SK-N-SH (cell line): ENCODE data around the gene ABCC2. TPM values are rescaled to one million over a fixed set of nuclear protein-coding genes. Genes with fewer than 3 reads are reported as not detected.

Experiments used
- CTCF ChIA-PET: fragments of 300-600, 350-600 bp; formaldehyde crosslinking; extraction: SDS; loops from one replicate; lab custom pipeline; 2021; lab: Yijun Ruan, JAX
- POLR2A ChIA-PET: fragments of 350-600 bp; sonication (Branson Sonifier 250); formaldehyde crosslinking; extraction: SDS; loops from one replicate; lab custom pipeline; 2020; ENCODE audit warnings: antibody characterized with exemption, inconsistent platforms; lab: Yijun Ruan, JAX
- DNase-seq: peaks from one replicate; pipeline ENCODE4 v3.0.0; 2012
- H2AFZ ChIP-seq: fragments of 200-600 bp; sonication (generic); 2 replicates; pipeline ENCODE4 v1.8.1; 2016; ENCODE audit warnings: antibody characterized with exemption, mild to moderate bottlenecking, low read depth
- H3F3A ChIP-seq: fragments of 200-600 bp; sonication (generic); replicated peaks from 2 replicates; pipeline ENCODE3; 2016; ENCODE audit warnings: antibody characterized with exemption, mild to moderate bottlenecking; ENCODE audit not compliant: insufficient read depth
- H3K27ac ChIP-seq, 2 experiments: fragments of 200-500 bp in 1 of 2; fragments of 200-600 bp in 1 of 2; sonication (Bioruptor generic) in 1 of 2; sonication (generic), shearing (Covaris generic) in 1 of 2; 2 replicates each; pipeline versions ENCODE4 v1.5.1 to v1.6.1; 2014 to 2016; ENCODE audit warnings: low read depth in 2 of 2, inconsistent platforms in 1 of 2, low read length in 1 of 2, mild to moderate bottlenecking in 1 of 2, mixed read lengths in 1 of 2
- H3K27me3 ChIP-seq: fragments of 200-600 bp; sonication (generic), shearing (Covaris generic); 2 replicates; pipeline ENCODE4 v1.6.1; 2016; ENCODE audit warnings: mixed run types; ENCODE audit not compliant: insufficient read depth
- H3K36me3 ChIP-seq, 2 experiments: fragments of 200-500 bp in 1 of 2; fragments of 200-600 bp in 1 of 2; sonication (Bioruptor generic) in 1 of 2; sonication (generic) in 1 of 2; replicated peaks in 1 of 2; 2 replicates each; pipeline versions ENCODE3 to v1.5.1; 2014 to 2016; ENCODE audit warnings: low read length in 1 of 2, mild to moderate bottlenecking in 1 of 2; ENCODE audit not compliant: insufficient read depth in 2 of 2, control insufficient read depth in 1 of 2
- H3K4me1 ChIP-seq, 2 experiments: fragments of 200-500 bp in 1 of 2; fragments of 200-600 bp in 1 of 2; sonication (Bioruptor generic) in 1 of 2; sonication (generic), shearing (Covaris generic) in 1 of 2; 2 replicates each; pipeline versions ENCODE4 v1.5.1 to v1.6.1; 2014 to 2016; ENCODE audit warnings: low read depth in 1 of 2, low read length in 1 of 2, mixed run types in 1 of 2; ENCODE audit not compliant: insufficient read depth in 2 of 2, control insufficient read depth in 1 of 2
- H3K4me2 ChIP-seq: fragments of 200-600 bp; sonication (generic), shearing (Covaris generic); 2 replicates; pipeline ENCODE4 v1.6.1; 2017; ENCODE audit warnings: mixed run types
- H3K4me3 ChIP-seq, 2 experiments: fragments of 200-500 bp in 1 of 2; fragments of 200-600 bp in 1 of 2; sonication (Bioruptor generic) in 1 of 2; sonication (generic), shearing (Covaris generic) in 1 of 2; 2 replicates each; pipeline versions ENCODE4 v1.5.1 to v1.8.1; 2014 to 2016; ENCODE audit warnings: low read depth in 2 of 2, inconsistent platforms in 1 of 2, low read length in 1 of 2, mild to moderate bottlenecking in 1 of 2, mixed read lengths in 1 of 2, moderate library complexity in 1 of 2
- H3K79me2 ChIP-seq: fragments of 200-600 bp; sonication (generic); 2 replicates; pipeline ENCODE4 v1.8.1; 2017; ENCODE audit warnings: mild to moderate bottlenecking; ENCODE audit not compliant: insufficient read depth
- H3K9ac ChIP-seq: fragments of 200-600 bp; sonication (generic); 2 replicates; pipeline ENCODE4 v1.6.1; 2017; ENCODE audit warnings: mixed run types
- H3K9me2 ChIP-seq: fragments of 200-600 bp; sonication (generic); 2 replicates; pipeline ENCODE4 v1.6.1; 2017; ENCODE audit warnings: mixed run types
- H3K9me3 ChIP-seq: fragments of 200-600 bp; sonication (generic); 2 replicates; pipeline ENCODE4 v1.6.1; 2017; ENCODE audit warnings: mixed run types, mild to moderate bottlenecking, moderate library complexity
- H4K20me1 ChIP-seq: fragments of 200-600 bp; sonication (generic); 2 replicates; pipeline ENCODE4 v1.6.1; 2017; ENCODE audit warnings: mild to moderate bottlenecking, mixed run types; ENCODE audit not compliant: insufficient read depth
- ELF1 ChIP-seq: IDR thresholded peaks from 2 replicates; pipeline ENCODE4 v1.4.0; 2012
- EZH2phosphoT487 ChIP-seq: fragments of 200-600 bp; sonication (generic); IDR thresholded peaks from 2 replicates; pipeline ENCODE4 v1.6.1; 2017; ENCODE audit warnings: low read depth, mixed run types, mild to moderate bottlenecking, antibody characterized with exemption, moderate library complexity, borderline replicate concordance
- FOSL2 ChIP-seq: IDR thresholded peaks from 2 replicates; pipeline ENCODE4 v1.4.0; 2012; ENCODE audit warnings: low read depth, mild to moderate bottlenecking, moderate library complexity, borderline replicate concordance
- FOXM1 ChIP-seq: IDR thresholded peaks from 2 replicates; pipeline ENCODE4 v1.4.0; 2012; ENCODE audit warnings: low read depth, mild to moderate bottlenecking
- MEF2A ChIP-seq: IDR thresholded peaks from 2 replicates; pipeline ENCODE4 v1.4.0; 2012; ENCODE audit warnings: low read depth, borderline replicate concordance
- NRF1 ChIP-seq: IDR thresholded peaks from 2 replicates; pipeline ENCODE4 v1.6.1; 2012; ENCODE audit warnings: low read depth, mild to moderate bottlenecking, low read length
- RAD21 ChIP-seq: IDR thresholded peaks from 2 replicates; pipeline ENCODE4 v1.6.1; 2012; ENCODE audit warnings: mild to moderate bottlenecking, low read length
- RCOR1 ChIP-seq: fragments of 150-350 bp; IDR thresholded peaks from 2 replicates; pipeline ENCODE4 v1.6.1; 2017; ENCODE audit warnings: antibody characterized with exemption, low read length
- RXRA ChIP-seq: IDR thresholded peaks from 2 replicates; pipeline ENCODE4 v1.4.0; 2012; ENCODE audit warnings: low read depth, mild to moderate bottlenecking, borderline replicate concordance
- SIN3A ChIP-seq: IDR thresholded peaks from 2 replicates; pipeline ENCODE4 v1.6.1; 2012; ENCODE audit warnings: low read depth, mild to moderate bottlenecking, low read length, moderate library complexity, borderline replicate concordance
- TCF12 ChIP-seq: IDR thresholded peaks from 2 replicates; pipeline ENCODE4 v1.4.0; 2012
- WGBS: methylation state at CpG from one replicate; pipeline ENCODE4 v1.1.6; 2017; ENCODE audit warnings: low lambda C conversion rate; 5-methylcytosine and 5-hydroxymethylcytosine counted together
- polyA plus RNA-seq, 3 experiments: library from polyadenylated mRNA; depleted of rRNA; stranded (reverse); fragments of >200 nt; gene quantifications; 2 replicates each; pipeline ENCODE4 v1.2.3, GENCODE V29; 2012
- TF ChIP-seq, protein P1 (sequence below): IDR thresholded peaks from 2 replicates; pipeline ENCODE4 v1.4.0; 2012; ENCODE audit warnings: low read depth, borderline replicate concordance
- TF ChIP-seq, protein P2 (sequence below): fragments of 200-600 bp; sonication (generic); IDR thresholded peaks from 2 replicates; pipeline ENCODE4 v1.6.1; 2017; ENCODE audit warnings: antibody characterized with exemption, mild to moderate bottlenecking, moderate library complexity
- TF ChIP-seq, protein P3 (sequence below): IDR thresholded peaks from 2 replicates; pipeline ENCODE4 v1.4.0; 2012; ENCODE audit warnings: low read depth, borderline replicate concordance
- TF ChIP-seq, protein P4 (sequence below): fragments of 150-350 bp; IDR thresholded peaks from 2 replicates; pipeline ENCODE4 v1.6.1; 2016; ENCODE audit warnings: mild to moderate bottlenecking, low read depth, low read length

ABCC2 gene
- polyA plus RNA-seq, 1 of the 3 experiments (the other 2 are of a cell fraction): 0.48 TPM

DNA sequence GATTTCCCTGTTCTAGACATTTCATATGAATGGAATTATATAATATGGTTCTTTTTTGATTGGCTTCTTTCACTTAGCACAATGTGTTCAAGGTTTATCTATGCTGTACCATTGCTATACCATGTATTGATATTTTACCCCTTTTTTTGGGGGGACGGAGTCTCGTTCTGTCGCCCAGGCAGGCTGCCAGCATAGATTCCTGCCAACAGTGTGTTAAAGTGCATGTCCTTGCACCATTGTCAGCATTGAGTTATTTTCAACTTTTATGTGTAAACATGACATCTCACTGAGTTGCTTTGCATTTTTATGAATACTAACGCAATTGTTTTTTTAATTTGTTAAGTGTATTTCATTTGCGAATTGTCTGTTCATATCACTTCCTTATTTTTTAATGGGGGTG, 4.9 kb downstream of the ABCC2 start:
- no peak for DNase-seq
- Histone ChIP-seq H3K9me3 (no peaks in the 10 kb centered on the region), H2AFZ (no peak overlapping the region), H3K9me2 (no peaks in the 10 kb centered on the region), H3K4me2 (no peak overlapping the region), H4K20me1 (no peaks in the 10 kb centered on the region), H3K36me3 (no peaks in the 10 kb centered on the region), H3K27ac (no peak overlapping the region), H3K27me3 (no peaks in the 10 kb centered on the region), H3F3A (peaks cover 8% of the 10 kb centered on the region), H3K4me1 (peaks cover 0 to 25% of the 10 kb centered on the region in 2 experiments; a peak in 1 of 4 replicates), H3K79me2 (no peaks in the 10 kb centered on the region), H3K4me3 (no peak overlapping the region), H3K9ac (no peak overlapping the region)
- ChIA-PET CTCF (interaction anchor here (1.1 kb wide), 1 partner anchor 16 kb away, joined by 3 read pairs; no protein-coding TSS in a partner anchor), POLR2A (no interaction called here)
- 80% methylated on average over 5 of the region's 5 CpGs for WGBS
- TF ChIP-seq TCF12: no peak
- TF ChIP-seq EZH2phosphoT487: no peak
- no peak for TF ChIP-seq NRF1
- TF ChIP-seq ELF1: no peak
- TF ChIP-seq RXRA: no peak
- no peak for TF ChIP-seq FOSL2
- TF ChIP-seq, protein P1, sequence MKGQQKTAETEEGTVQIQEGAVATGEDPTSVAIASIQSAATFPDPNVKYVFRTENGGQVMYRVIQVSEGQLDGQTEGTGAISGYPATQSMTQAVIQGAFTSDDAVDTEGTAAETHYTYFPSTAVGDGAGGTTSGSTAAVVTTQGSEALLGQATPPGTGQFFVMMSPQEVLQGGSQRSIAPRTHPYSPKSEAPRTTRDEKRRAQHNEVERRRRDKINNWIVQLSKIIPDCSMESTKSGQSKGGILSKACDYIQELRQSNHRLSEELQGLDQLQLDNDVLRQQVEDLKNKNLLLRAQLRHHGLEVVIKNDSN: no peak
- TF ChIP-seq RAD21: no peak
- TF ChIP-seq MEF2A: no peak
- TF ChIP-seq, protein P2, sequence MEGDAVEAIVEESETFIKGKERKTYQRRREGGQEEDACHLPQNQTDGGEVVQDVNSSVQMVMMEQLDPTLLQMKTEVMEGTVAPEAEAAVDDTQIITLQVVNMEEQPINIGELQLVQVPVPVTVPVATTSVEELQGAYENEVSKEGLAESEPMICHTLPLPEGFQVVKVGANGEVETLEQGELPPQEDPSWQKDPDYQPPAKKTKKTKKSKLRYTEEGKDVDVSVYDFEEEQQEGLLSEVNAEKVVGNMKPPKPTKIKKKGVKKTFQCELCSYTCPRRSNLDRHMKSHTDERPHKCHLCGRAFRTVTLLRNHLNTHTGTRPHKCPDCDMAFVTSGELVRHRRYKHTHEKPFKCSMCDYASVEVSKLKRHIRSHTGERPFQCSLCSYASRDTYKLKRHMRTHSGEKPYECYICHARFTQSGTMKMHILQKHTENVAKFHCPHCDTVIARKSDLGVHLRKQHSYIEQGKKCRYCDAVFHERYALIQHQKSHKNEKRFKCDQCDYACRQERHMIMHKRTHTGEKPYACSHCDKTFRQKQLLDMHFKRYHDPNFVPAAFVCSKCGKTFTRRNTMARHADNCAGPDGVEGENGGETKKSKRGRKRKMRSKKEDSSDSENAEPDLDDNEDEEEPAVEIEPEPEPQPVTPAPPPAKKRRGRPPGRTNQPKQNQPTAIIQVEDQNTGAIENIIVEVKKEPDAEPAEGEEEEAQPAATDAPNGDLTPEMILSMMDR: no peak

DNA sequence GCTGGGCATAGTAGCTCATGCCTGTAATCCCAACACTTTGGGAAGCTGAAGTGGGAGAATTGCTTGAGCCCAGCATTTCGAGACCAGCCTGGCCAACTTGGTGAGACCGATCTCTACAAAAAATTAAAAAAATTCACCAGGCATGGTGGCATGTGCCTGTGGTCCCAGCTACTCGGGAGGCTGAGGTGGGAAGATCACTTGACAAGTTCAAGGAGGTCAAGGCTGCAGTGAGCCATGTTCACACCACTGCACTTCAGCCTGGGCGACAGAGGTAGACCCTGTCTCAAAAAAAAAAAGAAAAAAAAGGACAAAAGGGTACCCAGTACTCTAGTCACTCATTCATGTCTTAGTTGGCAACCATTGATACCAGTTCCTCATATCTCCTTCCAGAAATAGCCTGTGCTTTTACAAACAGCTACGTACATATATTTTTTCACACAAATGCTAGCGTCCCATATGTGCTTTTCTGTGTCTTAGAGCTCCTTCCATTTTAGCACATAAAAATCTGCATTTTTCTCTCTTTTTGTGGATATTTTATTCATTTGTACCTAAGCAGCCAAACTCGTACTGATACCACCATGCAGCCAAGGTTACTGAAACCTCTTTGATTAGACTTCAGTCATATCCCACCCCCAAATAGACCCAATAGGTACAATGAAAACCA, 5.5 kb downstream of the ABCC2 start:
- no peak overlapping the region for H3K4me2 ChIP-seq
- H3F3A ChIP-seq: peaks cover 8% of the 10 kb centered on the region
- no peak for DNase-seq
- H3K4me1 ChIP-seq: peaks cover 0 to 25% of the 10 kb centered on the region in 2 experiments; a peak in 1 of 4 replicates
- H3K36me3 ChIP-seq: no peaks in the 10 kb centered on the region
- no peak overlapping the region for H3K4me3 ChIP-seq
- H3K27ac ChIP-seq: peak overlapping the region in 1 of 2 experiments; percentile 36; a peak in 1 of 4 replicates
- H2AFZ ChIP-seq: no peak overlapping the region
- no peaks in the 10 kb centered on the region for H3K79me2 ChIP-seq
- WGBS: 81% methylated on average over 7 of the region's 7 CpGs
- H3K27me3 ChIP-seq: no peaks in the 10 kb centered on the region
- POLR2A ChIA-PET: interaction anchor here (0.5 kb wide), 1 partner anchor 127 kb away, joined by 4 read pairs; no protein-coding TSS in a partner anchor
- H3K9ac ChIP-seq: no peak overlapping the region
- H3K9me2 ChIP-seq: no peaks in the 10 kb centered on the region
- CTCF ChIA-PET: interaction anchor here (1.1 to 1.4 kb wide), 2 partner anchors 16 to 58 kb away, joined by 3 read pairs; no protein-coding TSS in a partner anchor
- H3K9me3 ChIP-seq: no peaks in the 10 kb centered on the region
- H4K20me1 ChIP-seq: no peaks in the 10 kb centered on the region
- TF ChIP-seq, protein P1: no peak
- no peak for TF ChIP-seq MEF2A
- TF ChIP-seq NRF1: no peak
- TF ChIP-seq, protein P3, sequence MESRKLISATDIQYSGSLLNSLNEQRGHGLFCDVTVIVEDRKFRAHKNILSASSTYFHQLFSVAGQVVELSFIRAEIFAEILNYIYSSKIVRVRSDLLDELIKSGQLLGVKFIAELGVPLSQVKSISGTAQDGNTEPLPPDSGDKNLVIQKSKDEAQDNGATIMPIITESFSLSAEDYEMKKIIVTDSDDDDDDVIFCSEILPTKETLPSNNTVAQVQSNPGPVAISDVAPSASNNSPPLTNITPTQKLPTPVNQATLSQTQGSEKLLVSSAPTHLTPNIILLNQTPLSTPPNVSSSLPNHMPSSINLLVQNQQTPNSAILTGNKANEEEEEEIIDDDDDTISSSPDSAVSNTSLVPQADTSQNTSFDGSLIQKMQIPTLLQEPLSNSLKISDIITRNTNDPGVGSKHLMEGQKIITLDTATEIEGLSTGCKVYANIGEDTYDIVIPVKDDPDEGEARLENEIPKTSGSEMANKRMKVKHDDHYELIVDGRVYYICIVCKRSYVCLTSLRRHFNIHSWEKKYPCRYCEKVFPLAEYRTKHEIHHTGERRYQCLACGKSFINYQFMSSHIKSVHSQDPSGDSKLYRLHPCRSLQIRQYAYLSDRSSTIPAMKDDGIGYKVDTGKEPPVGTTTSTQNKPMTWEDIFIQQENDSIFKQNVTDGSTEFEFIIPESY: no peak
- no peak for TF ChIP-seq RCOR1
- TF ChIP-seq FOXM1: no peak
- TF ChIP-seq, protein P4, sequence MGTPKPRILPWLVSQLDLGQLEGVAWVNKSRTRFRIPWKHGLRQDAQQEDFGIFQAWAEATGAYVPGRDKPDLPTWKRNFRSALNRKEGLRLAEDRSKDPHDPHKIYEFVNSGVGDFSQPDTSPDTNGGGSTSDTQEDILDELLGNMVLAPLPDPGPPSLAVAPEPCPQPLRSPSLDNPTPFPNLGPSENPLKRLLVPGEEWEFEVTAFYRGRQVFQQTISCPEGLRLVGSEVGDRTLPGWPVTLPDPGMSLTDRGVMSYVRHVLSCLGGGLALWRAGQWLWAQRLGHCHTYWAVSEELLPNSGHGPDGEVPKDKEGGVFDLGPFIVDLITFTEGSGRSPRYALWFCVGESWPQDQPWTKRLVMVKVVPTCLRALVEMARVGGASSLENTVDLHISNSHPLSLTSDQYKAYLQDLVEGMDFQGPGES: no peak
- TF ChIP-seq SIN3A: no peak
